K562 (cell line): ENCODE measurements around the gene PTPN9. TPM values are rescaled to one million over a fixed set of nuclear protein-coding genes. Genes with fewer than 3 reads are reported as not detected.
A peak's percentile ranks its signal among the peaks of the same experiment; 100 is the strongest.

Experiments used
- ILF3 ChIP-seq: fragments of 450-650 bp; IDR thresholded peaks from 2 replicates; pipeline ENCODE4 v1.6.1; 2018; ENCODE audit warnings: antibody characterized with exemption, mild to moderate bottlenecking, moderate library complexity, borderline replicate concordance
- MTA1 ChIP-seq: fragments of 450-650 bp; IDR thresholded peaks from 2 replicates; pipeline ENCODE4 v1.6.1; 2017; ENCODE audit warnings: borderline replicate concordance
- NRF1 ChIP-seq, 2 experiments: fragments of 450-650 bp; IDR thresholded peaks in 1 of 2; conservative IDR thresholded peaks in 1 of 2; 2 replicates each; pipeline ENCODE4 v1.6.1; 2014; ENCODE audit warnings: mild to moderate bottlenecking in 2 of 2
- PHB ChIP-seq: fragments of 250-450 bp; sonication (Bioruptor Pico); IDR thresholded peaks from 2 replicates; pipeline ENCODE4 v1.5.0; 2021
- PML ChIP-seq: IDR thresholded peaks from 2 replicates; pipeline ENCODE4 v1.6.1; 2012; ENCODE audit warnings: low read length, inconsistent platforms
- RBM34 ChIP-seq: fragments of 200-400 bp; formaldehyde crosslinking; IDR thresholded peaks from 2 replicates; pipeline ENCODE4 v1.6.1; 2018; ENCODE audit warnings: low read length, borderline replicate concordance; ENCODE audit not compliant: insufficient read depth
- SMAD4 ChIP-seq: fragments of 250-450 bp; sonication (Bioruptor Pico); conservative IDR thresholded peaks from 2 replicates; pipeline ENCODE4 v1.8.0; 2021; ENCODE audit warnings: inconsistent platforms, mild to moderate bottlenecking, moderate library complexity
- SNAPC5 ChIP-seq: fragments of 250-450 bp; sonication (Bioruptor Pico); IDR thresholded peaks from 2 replicates; pipeline ENCODE4 v1.8.0; 2021; ENCODE audit warnings: moderate library complexity, mild to moderate bottlenecking, inconsistent platforms
- SP1 ChIP-seq: sonication (generic); formaldehyde crosslinking; IDR thresholded peaks from 2 replicates; pipeline ENCODE4 v1.8.1; 2022; ENCODE audit warnings: mild to moderate bottlenecking, missing genetic modification reagents
- SRSF9 ChIP-seq: fragments of 200-400 bp; formaldehyde crosslinking; IDR thresholded peaks from 2 replicates; pipeline ENCODE4 v1.6.1; 2017; ENCODE audit warnings: low read depth, low read length, borderline replicate concordance
- YY1 ChIP-seq, 3 experiments: IDR thresholded peaks; 2 replicates each; pipeline ENCODE4 v1.6.1; 2011; ENCODE audit warnings: low read length in 2 of 3, mild to moderate bottlenecking in 2 of 3, moderate library complexity in 2 of 3, borderline replicate concordance in 1 of 3, control low read depth in 1 of 3, low read depth in 1 of 3; ENCODE audit not compliant: insufficient read depth in 3 of 3, insufficient replicate concordance in 2 of 3, control insufficient read depth in 1 of 3, insufficient read length in 1 of 3; ENCODE audit errors: extremely low read depth in 1 of 3
- ZBTB8A ChIP-seq: fragments of 450-650 bp; IDR thresholded peaks from 2 replicates; pipeline ENCODE4 v1.6.1; 2018; ENCODE audit warnings: mild to moderate bottlenecking, moderate library complexity; ENCODE audit not compliant: partially characterized antibody
- ZSCAN32 ChIP-seq: fragments of 450-650 bp; formaldehyde crosslinking; IDR thresholded peaks from 2 replicates; pipeline ENCODE4 v1.4.0; 2020; ENCODE audit warnings: mild to moderate bottlenecking, moderate library complexity
- polyA plus RNA-seq, 8 experiments: library from polyadenylated mRNA; depleted of rRNA in 4 of 8; stranded (reverse) in 5 of 8; unstranded in 3 of 8; fragments of >200 nt; fragmentation: Nextera tagmentation in 2 of 8; fragmentation: Illumina TruSeq in 1 of 8; extraction: Ambion mirVana in 2 of 8; extraction: Trizol in 1 of 8; gene quantifications; 2 replicates each; pipeline versions ENCODE4 v1.2.1 to v1.2.3, GENCODE V29; 2011 to 2014; ENCODE audit warnings: inconsistent platforms in 1 of 8, missing spikeins in 1 of 8
- total RNA-seq, 7 experiments: library from RNA; depleted of rRNA in 6 of 7; stranded (reverse); fragments of >200 nt in 6 of 7; fragmentation: Illumina TruSeq in 2 of 7; extraction: Trizol in 2 of 7; gene quantifications; 2 replicates each; pipeline versions ENCODE4 v1.2.1 to v1.2.3, GENCODE V29; 2011 to 2021; ENCODE audit warnings: low replicate concordance in 1 of 7
- TF ChIP-seq, protein P1 (sequence below): fragments of 200-400 bp; formaldehyde crosslinking; IDR thresholded peaks from 2 replicates; pipeline ENCODE4 v1.6.1; 2017; ENCODE audit warnings: mild to moderate bottlenecking, low read depth, low read length, moderate library complexity
- TF ChIP-seq, protein P2 (sequence below), 2 experiments: fragments of 450-650 bp; formaldehyde crosslinking in 1 of 2; IDR thresholded peaks; 2 replicates each; pipeline versions ENCODE4 v1.4.0 to v1.6.1; 2014 to 2020; ENCODE audit warnings: mild to moderate bottlenecking in 2 of 2, borderline replicate concordance in 1 of 2, low read depth in 1 of 2

The PTPN9 gene
- total and polyA plus RNA-seq, 9 of the 15 experiments (the other 6 are each of a cell fraction or from before 2014, with no cell fraction given): 5.0 to 24.0 (median 14.2) TPM

- TF ChIP-seq ZBTB8A (no peak), SP1 (CRISPR knock-in tag) (no peak), SMAD4 (CRISPR knock-in tag) (0 out of 2 replicates have a peak, but pooled peaks have one; percentile 11), ZSCAN32 (no peak), PML (no peak), MTA1 (no peak), NRF1 (conservative IDR thresholded peaks at IDR 0.05 in 1 of 2, IDR thresholded peaks at IDR 0.05 in 1 of 2) (no peak), YY1 (IDR thresholded peaks at IDR 0.05; ENCODE audit: borderline replicate concordance in 1 of 3, control insufficient read depth in 1 of 3, extremely low read depth in 1 of 3, insufficient read depth in 3 of 3, insufficient read length in 1 of 3, insufficient replicate concordance in 2 of 3, low read depth in 1 of 3, low read length in 2 of 3) (peak; percentile 7 to 84 (median 68)), SNAPC5 (no peak), RBM34 (no peak), SRSF9 (no peak), PHB (CRISPR knock-in tag) (no peak), ILF3 (0 out of 2 replicates have a peak, but pooled peaks have one; percentile 37)
- TF ChIP-seq, protein P1, sequence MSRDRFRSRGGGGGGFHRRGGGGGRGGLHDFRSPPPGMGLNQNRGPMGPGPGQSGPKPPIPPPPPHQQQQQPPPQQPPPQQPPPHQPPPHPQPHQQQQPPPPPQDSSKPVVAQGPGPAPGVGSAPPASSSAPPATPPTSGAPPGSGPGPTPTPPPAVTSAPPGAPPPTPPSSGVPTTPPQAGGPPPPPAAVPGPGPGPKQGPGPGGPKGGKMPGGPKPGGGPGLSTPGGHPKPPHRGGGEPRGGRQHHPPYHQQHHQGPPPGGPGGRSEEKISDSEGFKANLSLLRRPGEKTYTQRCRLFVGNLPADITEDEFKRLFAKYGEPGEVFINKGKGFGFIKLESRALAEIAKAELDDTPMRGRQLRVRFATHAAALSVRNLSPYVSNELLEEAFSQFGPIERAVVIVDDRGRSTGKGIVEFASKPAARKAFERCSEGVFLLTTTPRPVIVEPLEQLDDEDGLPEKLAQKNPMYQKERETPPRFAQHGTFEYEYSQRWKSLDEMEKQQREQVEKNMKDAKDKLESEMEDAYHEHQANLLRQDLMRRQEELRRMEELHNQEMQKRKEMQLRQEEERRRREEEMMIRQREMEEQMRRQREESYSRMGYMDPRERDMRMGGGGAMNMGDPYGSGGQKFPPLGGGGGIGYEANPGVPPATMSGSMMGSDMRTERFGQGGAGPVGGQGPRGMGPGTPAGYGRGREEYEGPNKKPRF: no peak
- TF ChIP-seq, protein P2, sequence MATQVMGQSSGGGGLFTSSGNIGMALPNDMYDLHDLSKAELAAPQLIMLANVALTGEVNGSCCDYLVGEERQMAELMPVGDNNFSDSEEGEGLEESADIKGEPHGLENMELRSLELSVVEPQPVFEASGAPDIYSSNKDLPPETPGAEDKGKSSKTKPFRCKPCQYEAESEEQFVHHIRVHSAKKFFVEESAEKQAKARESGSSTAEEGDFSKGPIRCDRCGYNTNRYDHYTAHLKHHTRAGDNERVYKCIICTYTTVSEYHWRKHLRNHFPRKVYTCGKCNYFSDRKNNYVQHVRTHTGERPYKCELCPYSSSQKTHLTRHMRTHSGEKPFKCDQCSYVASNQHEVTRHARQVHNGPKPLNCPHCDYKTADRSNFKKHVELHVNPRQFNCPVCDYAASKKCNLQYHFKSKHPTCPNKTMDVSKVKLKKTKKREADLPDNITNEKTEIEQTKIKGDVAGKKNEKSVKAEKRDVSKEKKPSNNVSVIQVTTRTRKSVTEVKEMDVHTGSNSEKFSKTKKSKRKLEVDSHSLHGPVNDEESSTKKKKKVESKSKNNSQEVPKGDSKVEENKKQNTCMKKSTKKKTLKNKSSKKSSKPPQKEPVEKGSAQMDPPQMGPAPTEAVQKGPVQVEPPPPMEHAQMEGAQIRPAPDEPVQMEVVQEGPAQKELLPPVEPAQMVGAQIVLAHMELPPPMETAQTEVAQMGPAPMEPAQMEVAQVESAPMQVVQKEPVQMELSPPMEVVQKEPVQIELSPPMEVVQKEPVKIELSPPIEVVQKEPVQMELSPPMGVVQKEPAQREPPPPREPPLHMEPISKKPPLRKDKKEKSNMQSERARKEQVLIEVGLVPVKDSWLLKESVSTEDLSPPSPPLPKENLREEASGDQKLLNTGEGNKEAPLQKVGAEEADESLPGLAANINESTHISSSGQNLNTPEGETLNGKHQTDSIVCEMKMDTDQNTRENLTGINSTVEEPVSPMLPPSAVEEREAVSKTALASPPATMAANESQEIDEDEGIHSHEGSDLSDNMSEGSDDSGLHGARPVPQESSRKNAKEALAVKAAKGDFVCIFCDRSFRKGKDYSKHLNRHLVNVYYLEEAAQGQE (IDR thresholded peaks at IDR 0.05; ENCODE audit: borderline replicate concordance): peak; percentile 77
- TF ChIP-seq, protein P2 (CRISPR knock-in tag; IDR thresholded peaks at IDR 0.05; ENCODE audit: low read depth): no peak
These were observed 755 bp downstream of the PTPN9 start (continued) for GRCh38 chr15:75578173-75578947.
